IPS DF 6.9 (cell line): ENCODE results near the gene ACSL5.

Experiments
- DNase-seq: peaks from one replicate; pipeline ENCODE4 v3.0.0-alpha.2; 2013; ENCODE audit warnings: low read depth, low spot score
- H3K27ac ChIP-seq: one replicate; pipeline ENCODE4 v1.5.1; 2013; ENCODE audit warnings: low read length, control low read depth
- H3K27me3 ChIP-seq: 2 replicates; pipeline ENCODE4 v1.6.1; 2013; ENCODE audit warnings: mild to moderate bottlenecking, low read length; ENCODE audit not compliant: control insufficient read depth, insufficient read depth
- H3K36me3 ChIP-seq: 2 replicates; pipeline ENCODE4 v1.6.1; 2013; ENCODE audit warnings: low read length; ENCODE audit not compliant: control insufficient read depth, insufficient read depth
- H3K4me1 ChIP-seq: 2 replicates; pipeline ENCODE4 v1.6.1; 2013; ENCODE audit warnings: low read length; ENCODE audit not compliant: control insufficient read depth, insufficient read depth
- H3K4me3 ChIP-seq: 2 replicates; pipeline ENCODE4 v1.5.1; 2013; ENCODE audit warnings: mild to moderate bottlenecking, low read length
- H3K9me3 ChIP-seq: 2 replicates; pipeline ENCODE4 v1.6.1; 2013; ENCODE audit warnings: low read length, inconsistent platforms; ENCODE audit not compliant: control insufficient read depth, insufficient read depth
- WGBS: extraction: QIAGEN DNeasy Blood & Tissue Kit; methylation state at CpG from one replicate; pipeline ENCODE4 v1.1.7; 2013; ENCODE audit warnings: mixed read lengths, missing lambda C conversion rate; ENCODE audit not compliant: insufficient read length, insufficient coverage; 5-methylcytosine and 5-hydroxymethylcytosine counted together

Gene ACSL5

GRCh38 chr10:112349521-112350085, 24.3 kb upstream of the ACSL5 start:
- Histone ChIP-seq H3K27ac (no peak overlapping the region), H3K9me3 (no peaks in the 10 kb centered on the region), H3K4me3 (no peak overlapping the region), H3K4me1 (no peaks in the 10 kb centered on the region), H3K36me3 (no peaks in the 10 kb centered on the region; the same call in 1 of the 2 replicates), H3K27me3 (no peaks in the 10 kb centered on the region)
- DNase-seq = no peak
- no CpG with 5 or more reads among the region's 46 CpGs for WGBS

GRCh38 chr10:112351146-112351545, 22.8 kb upstream of the ACSL5 start:
- H3K27me3 ChIP-seq = no peaks in the 10 kb centered on the region
- no CpG with 5 or more reads among the region's 8 CpGs for WGBS
- no peak overlapping the region for H3K4me3 ChIP-seq
- no peaks in the 10 kb centered on the region; the same call in 1 of the 2 replicates for H3K36me3 ChIP-seq
- H3K27ac ChIP-seq = no peak overlapping the region
- no peaks in the 10 kb centered on the region for H3K9me3 ChIP-seq
- no peak for DNase-seq
- no peaks in the 10 kb centered on the region for H3K4me1 ChIP-seq

GRCh38 chr10:112352044-112352443, 21.9 kb upstream of the ACSL5 start:
- Histone ChIP-seq H3K9me3 (no peaks in the 10 kb centered on the region), H3K27me3 (no peaks in the 10 kb centered on the region), H3K27ac (no peak overlapping the region), H3K4me1 (no peaks in the 10 kb centered on the region), H3K4me3 (no peak overlapping the region), H3K36me3 (no peaks in the 10 kb centered on the region; the same call in 1 of the 2 replicates)
- WGBS = no CpG with 5 or more reads among the region's 3 CpGs
- DNase-seq = no peak

DNA sequence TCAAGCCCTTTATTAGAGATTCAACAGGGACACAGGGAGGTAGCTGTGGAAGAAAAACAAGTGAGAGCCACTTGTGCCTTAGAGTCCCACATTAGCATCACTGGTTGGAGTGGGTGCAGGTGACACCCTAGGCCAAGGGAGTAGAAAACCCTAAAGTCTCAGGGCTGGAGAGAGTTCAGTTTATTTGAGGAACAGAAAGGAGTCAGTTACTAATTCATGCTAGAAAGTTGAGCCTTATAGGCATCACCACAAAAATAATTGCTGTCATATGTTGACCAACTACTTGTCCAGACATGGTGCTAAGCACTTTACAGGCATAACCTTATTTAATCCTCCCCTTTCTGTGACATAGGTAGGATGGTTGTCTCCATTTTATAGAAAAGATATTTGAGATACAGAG, 20.9 kb upstream of the ACSL5 start:
- DNase-seq = no peak
- H3K27me3 ChIP-seq = no peaks in the 10 kb centered on the region
- H3K36me3 ChIP-seq = no peaks in the 10 kb centered on the region; the same call in 1 of the 2 replicates
- no peak overlapping the region for H3K4me3 ChIP-seq
- no peaks in the 10 kb centered on the region for H3K4me1 ChIP-seq
- H3K9me3 ChIP-seq = no peaks in the 10 kb centered on the region
- no peak overlapping the region for H3K27ac ChIP-seq

DNA sequence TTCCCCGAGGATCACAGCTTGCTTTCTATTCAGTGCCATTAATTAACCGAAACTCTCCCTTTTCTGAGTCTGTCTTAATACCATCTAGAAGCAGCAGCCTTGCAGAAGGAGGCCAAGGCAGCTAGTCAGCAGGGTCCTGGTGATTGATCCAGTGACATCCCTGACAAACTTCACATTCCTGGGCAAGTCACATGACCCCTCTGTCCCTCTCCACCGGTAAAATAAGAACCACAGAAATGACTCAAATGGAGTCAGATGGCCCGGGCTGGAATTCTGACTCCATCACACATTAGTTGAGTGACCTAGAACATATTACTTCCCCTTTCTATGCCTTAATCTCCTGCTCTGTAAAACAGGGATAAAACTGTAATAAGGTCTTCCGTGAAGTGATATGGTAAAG, 17.2 kb upstream of the ACSL5 start:
- H3K4me1 ChIP-seq = no peaks in the 10 kb centered on the region
- no CpG with 5 or more reads among the region's 5 CpGs for WGBS
- no peak overlapping the region for H3K4me3 ChIP-seq
- no peaks in the 10 kb centered on the region for H3K36me3 ChIP-seq
- H3K27me3 ChIP-seq = no peaks in the 10 kb centered on the region
- no peaks in the 10 kb centered on the region for H3K9me3 ChIP-seq
- H3K27ac ChIP-seq = no peak overlapping the region
- DNase-seq = no peak

DNA sequence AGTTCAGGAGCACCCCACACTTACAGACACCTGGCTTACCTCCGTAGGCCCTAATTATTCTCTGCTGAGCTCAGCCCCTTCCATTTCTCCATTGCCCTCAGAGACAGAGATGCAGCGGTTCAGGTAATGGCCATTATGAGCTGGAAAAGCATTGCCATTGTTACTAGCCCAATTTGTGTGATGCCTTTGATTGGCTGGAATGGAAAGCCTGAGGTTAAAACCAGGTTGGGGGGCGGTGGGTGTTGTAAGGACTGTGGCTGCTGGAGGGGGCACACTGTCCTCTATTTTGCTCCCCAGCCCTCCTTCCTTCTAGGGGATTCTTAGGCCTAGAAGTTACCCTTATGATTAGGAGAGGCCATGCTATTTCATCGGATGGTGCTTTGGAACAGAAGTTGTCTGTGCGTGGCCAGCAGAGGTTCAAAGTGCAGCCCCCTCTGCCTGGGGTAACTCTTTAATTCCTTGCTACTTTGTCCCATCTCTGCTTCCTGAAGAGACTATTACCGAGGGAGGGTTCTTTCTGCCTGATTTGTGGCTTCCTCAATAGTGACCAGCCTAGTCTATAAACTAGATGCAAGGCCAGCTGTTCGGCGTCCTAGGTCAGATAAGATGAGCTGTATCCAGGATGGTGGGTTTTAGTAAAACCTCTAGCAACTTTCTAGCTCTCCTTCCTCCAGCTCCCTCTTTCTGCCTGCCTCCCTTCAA, 14.2 kb upstream of the ACSL5 start:
- no CpG with 5 or more reads among the region's 8 CpGs for WGBS
- Histone ChIP-seq H3K27ac (no peak overlapping the region), H3K9me3 (no peaks in the 10 kb centered on the region), H3K4me3 (no peak overlapping the region), H3K4me1 (no peaks in the 10 kb centered on the region), H3K36me3 (no peaks in the 10 kb centered on the region), H3K27me3 (no peaks in the 10 kb centered on the region)
- no peak for DNase-seq

DNA sequence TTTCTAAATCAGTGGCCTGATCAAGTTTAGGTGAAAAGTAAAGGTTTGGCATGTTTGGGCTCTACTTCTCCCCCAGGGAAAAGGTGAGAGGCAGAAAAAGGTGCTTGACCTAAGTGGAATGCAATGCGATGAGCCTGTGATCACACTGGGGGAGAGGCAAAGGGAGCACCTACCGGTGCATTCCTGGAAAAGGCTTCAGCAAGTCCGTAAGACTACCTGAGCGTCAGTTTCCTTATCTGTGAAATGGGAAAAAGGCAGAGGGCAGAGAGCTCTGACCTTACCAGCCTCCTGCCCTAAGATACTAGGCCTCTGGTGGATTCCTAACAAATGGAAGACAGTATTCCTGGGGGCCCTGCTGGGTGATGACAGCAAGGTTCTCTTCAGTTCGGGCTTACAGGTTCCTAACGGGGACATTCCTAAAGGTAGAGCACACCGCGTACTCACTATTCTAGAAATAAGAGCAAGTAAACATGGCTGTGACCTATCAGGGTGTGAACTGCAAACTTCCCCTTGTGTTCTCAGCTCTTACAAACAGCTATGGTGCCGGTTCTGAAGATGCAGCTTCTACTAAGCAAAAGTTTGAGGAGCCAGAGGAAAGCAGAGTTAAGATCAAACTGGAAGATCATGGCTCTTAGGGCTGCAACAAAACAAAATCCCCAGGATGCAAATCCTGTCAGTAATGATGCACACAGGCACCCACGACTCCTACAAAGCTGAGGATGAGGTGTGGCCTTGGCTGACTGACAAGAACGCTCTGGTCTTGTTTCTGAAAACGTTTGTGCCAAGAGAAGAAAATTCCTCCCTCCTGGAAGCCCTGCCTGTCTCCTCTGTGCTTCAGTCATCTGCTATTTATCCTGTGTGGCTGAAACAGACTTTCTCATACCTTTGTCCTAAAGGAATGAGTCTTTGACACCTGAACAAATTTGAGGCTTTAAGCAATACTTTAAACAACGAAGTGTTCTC, 13.3 kb upstream of the ACSL5 start:
- H3K27ac ChIP-seq = no peak overlapping the region
- no peak for DNase-seq
- no peaks in the 10 kb centered on the region for H3K36me3 ChIP-seq
- no CpG with 5 or more reads among the region's 13 CpGs for WGBS
- no peaks in the 10 kb centered on the region for H3K9me3 ChIP-seq
- no peaks in the 10 kb centered on the region for H3K4me1 ChIP-seq
- no peak overlapping the region for H3K4me3 ChIP-seq
- no peaks in the 10 kb centered on the region for H3K27me3 ChIP-seq

DNA sequence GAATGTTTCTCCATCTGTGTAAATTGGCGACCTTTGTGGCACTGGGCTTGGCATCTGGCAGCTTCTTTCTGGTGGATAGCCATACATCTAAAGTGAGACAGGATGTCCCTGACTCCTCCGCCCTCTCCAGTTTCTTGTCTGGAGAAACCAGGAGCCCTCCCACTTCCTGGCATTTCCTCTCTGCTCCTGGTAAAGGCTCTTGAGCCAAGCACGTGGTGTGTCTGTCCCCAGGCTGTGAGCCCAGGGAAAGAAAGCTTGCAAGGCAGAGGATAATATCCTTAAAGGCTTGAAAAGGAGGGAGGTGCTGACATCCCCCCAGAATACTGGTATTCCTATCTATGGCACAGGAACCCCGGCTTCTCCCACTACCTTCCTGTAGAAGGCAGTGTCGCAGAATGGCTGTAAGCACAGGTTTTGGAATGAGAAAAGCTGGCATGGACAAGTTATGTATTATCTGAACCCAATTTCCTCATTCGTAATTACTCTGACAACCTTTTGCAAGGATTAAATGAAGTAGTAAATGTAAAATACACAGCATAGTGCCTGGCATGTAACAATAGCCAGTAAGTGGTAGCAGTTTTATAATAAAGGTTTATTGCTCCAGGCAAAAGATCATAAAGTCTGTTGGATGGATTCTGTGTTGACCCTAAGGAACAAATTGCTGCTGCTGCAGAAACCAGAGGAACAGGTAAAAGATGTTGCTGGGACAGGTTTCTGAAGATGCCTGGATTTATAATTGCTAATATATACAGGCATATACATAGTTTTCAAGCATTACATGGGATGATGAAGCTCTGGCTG, 11.8 kb upstream of the ACSL5 start:
- Histone ChIP-seq H3K27ac (no peak overlapping the region), H3K9me3 (no peaks in the 10 kb centered on the region), H3K4me1 (no peaks in the 10 kb centered on the region), H3K27me3 (no peaks in the 10 kb centered on the region), H3K36me3 (no peaks in the 10 kb centered on the region), H3K4me3 (no peak overlapping the region)
- no peak for DNase-seq
- no CpG with 5 or more reads among the region's 6 CpGs for WGBS

- no peaks in the 10 kb centered on the region for H3K9me3 ChIP-seq
- no CpG with 5 or more reads among the region's 8 CpGs for WGBS
- no peaks in the 10 kb centered on the region for H3K27me3 ChIP-seq
- DNase-seq = no peak
- no peaks in the 10 kb centered on the region for H3K36me3 ChIP-seq
- H3K27ac ChIP-seq = no peak overlapping the region
- no peak overlapping the region for H3K4me3 ChIP-seq
- H3K4me1 ChIP-seq = no peaks in the 10 kb centered on the region
These were observed 11.1 kb upstream of the ACSL5 start for GRCh38 chr10:112362833-112363232.
